ENCODE results near the gene CYP3A7. TPM values are rescaled to one million over a fixed set of nuclear protein-coding genes. Genes with fewer than 3 reads are reported as not detected.
A peak's percentile ranks its signal among the peaks of the same experiment; 100 is the strongest.

The CYP3A7 gene
- total and polyA plus RNA-seq, 2 of the 13 experiments (the other 11 are each of a cell fraction or from before 2014, with no cell fraction given), result 5.8 to 6.4 TPM

GRCh38 chr7:99679032-99679399 lies 56.0 kb downstream of the CYP3A7 start (continued):
- TF ChIP-seq ATF3 (CRISPR knock-in tag; IDR thresholded peaks at IDR 0.05) (peak; percentile 78), SALL1 (CRISPR knock-in tag; IDR thresholded peaks at IDR 0.05) (peak; percentile 63), ZNF703 (CRISPR knock-in tag; IDR thresholded peaks at IDR 0.05; ENCODE audit: borderline replicate concordance) (no peak), ARNT2 (CRISPR knock-in tag; IDR thresholded peaks at IDR 0.05; ENCODE audit: low read depth) (no peak), FOXO4 (CRISPR knock-in tag; conservative IDR thresholded peaks at IDR 0.05) (no peak), CEBPZ (IDR thresholded peaks at IDR 0.05; ENCODE audit: low read length) (no peak), ZNF33A (CRISPR knock-in tag; IDR thresholded peaks at IDR 0.05; ENCODE audit: borderline replicate concordance) (no peak), LCORL (IDR thresholded peaks at IDR 0.05) (no peak), LCORL (CRISPR knock-in tag; IDR thresholded peaks at IDR 0.05) (no peak), EED (CRISPR knock-in tag; IDR thresholded peaks at IDR 0.05) (no peak), CREBL2 (CRISPR knock-in tag; IDR thresholded peaks at IDR 0.05; ENCODE audit: borderline replicate concordance) (no peak), DPF2 (CRISPR knock-in tag; IDR thresholded peaks at IDR 0.05; ENCODE audit: borderline replicate concordance, low read depth) (0 out of 2 replicates have a peak, but pooled peaks have one; percentile 18), CREB1 (IDR thresholded peaks at IDR 0.05) (peak; percentile 15; the same call in 1 of the 2 replicates), CREB1 (CRISPR knock-in tag; IDR thresholded peaks at IDR 0.05) (0 out of 2 replicates have a peak, but pooled peaks have one; percentile 11), ZC3H13 (CRISPR knock-in tag; IDR thresholded peaks at IDR 0.05) (no peak), ZMAT5 (CRISPR knock-in tag; IDR thresholded peaks at IDR 0.05; ENCODE audit: borderline replicate concordance, low read depth) (no peak), ZNF513 (CRISPR knock-in tag; conservative IDR thresholded peaks at IDR 0.05) (no peak), ZNF510 (CRISPR knock-in tag; IDR thresholded peaks at IDR 0.05; ENCODE audit: low read depth) (no peak), SNRNP70 (IDR thresholded peaks at IDR 0.05; ENCODE audit: low read depth, low read length) (no peak), ZNF468 (CRISPR knock-in tag; IDR thresholded peaks at IDR 0.05) (no peak), ZBTB20 (CRISPR knock-in tag; IDR thresholded peaks at IDR 0.05; ENCODE audit: borderline replicate concordance, low read depth) (no peak), ZNF784 (CRISPR knock-in tag; IDR thresholded peaks at IDR 0.05; ENCODE audit: borderline replicate concordance) (no peak)
